ENCODE measurements around the gene NACC2. TPM values are rescaled to one million over a fixed set of nuclear protein-coding genes. Genes with fewer than 3 reads are reported as not detected.
"Not testable (repeated sequence)": the region's sequence is repeated elsewhere in the genome, so short reads cannot be mapped to it uniquely, and the experiment has no call there.

NACC2 gene
- total RNA-seq, 2 donors from 2014 or later: 69.2 to 79.7 TPM

- ATAC-seq (ENCODE audit: insufficient number of reproducible peaks, low FRiP score, low read depth) (no peak), DNase-seq (ENCODE audit: low spot score) (no peak)
- TF ChIP-seq CTCF (IDR thresholded peaks at IDR 0.05): no peak
- peaks cover 12 to 28% of the 10 kb centered on the region in 2 donors for H3K4me1 ChIP-seq (ENCODE audit: control insufficient read depth in 1 of 2, low read depth in 2 of 2)
- H3K27ac ChIP-seq: no peak overlapping the region
- H3K9me3 ChIP-seq: no peaks in the 10 kb centered on the region
- peaks cover 6% of the 10 kb centered on the region for H3K36me3 ChIP-seq
- H3K4me3 ChIP-seq: no peak overlapping the region
- H3K27me3 ChIP-seq (replicated peaks; ENCODE audit: insufficient read depth): no peaks in the 10 kb centered on the region
Measured at GRCh38 chr9:136075881-136076678, 19.0 kb downstream of the NACC2 start.

GRCh38 chr9:136075134-136075841, 19.8 kb downstream of the NACC2 start:
- TF ChIP-seq CTCF (IDR thresholded peaks at IDR 0.05): no peak
- Histone ChIP-seq H3K9me3 (no peaks in the 10 kb centered on the region), H3K4me1 (ENCODE audit: control insufficient read depth in 1 of 2, low read depth in 2 of 2) (peaks cover 12 to 20% of the 10 kb centered on the region in 2 donors), H3K4me3 (no peak overlapping the region), H3K27ac (no peak overlapping the region), H3K36me3 (peaks cover 6% of the 10 kb centered on the region), H3K27me3 (replicated peaks; ENCODE audit: insufficient read depth) (no peaks in the 10 kb centered on the region)
- no peak for DNase-seq (ENCODE audit: low spot score)
- ATAC-seq (ENCODE audit: insufficient number of reproducible peaks, low FRiP score, low read depth): no peak

- peaks cover 6% of the 10 kb centered on the region for H3K36me3 ChIP-seq
- no peak overlapping the region for H3K4me3 ChIP-seq
- TF ChIP-seq CTCF (IDR thresholded peaks at IDR 0.05): no peak
- DNase-seq (ENCODE audit: low spot score) (no peak), ATAC-seq (ENCODE audit: insufficient number of reproducible peaks, low FRiP score, low read depth) (no peak)
- no peaks in the 10 kb centered on the region for H3K9me3 ChIP-seq
- no peaks in the 10 kb centered on the region for H3K27me3 ChIP-seq (replicated peaks; ENCODE audit: insufficient read depth)
- H3K4me1 ChIP-seq (ENCODE audit: control insufficient read depth in 1 of 2, low read depth in 2 of 2): peaks cover 12 to 14% of the 10 kb centered on the region in 2 donors
- H3K27ac ChIP-seq: no peak overlapping the region
Measured at GRCh38 chr9:136074706-136075105, 20.4 kb downstream of the NACC2 start.

GRCh38 chr9:136062657-136063439, 32.2 kb downstream of the NACC2 start:
- no peak for ATAC-seq (ENCODE audit: insufficient number of reproducible peaks, low FRiP score, low read depth)
- no peaks in the 10 kb centered on the region for H3K27me3 ChIP-seq (replicated peaks; ENCODE audit: insufficient read depth)
- no peak for DNase-seq (ENCODE audit: low spot score)
- TF ChIP-seq CTCF (IDR thresholded peaks at IDR 0.05): no peak
- no peaks in the 10 kb centered on the region for H3K9me3 ChIP-seq
- H3K36me3 ChIP-seq: peaks cover 7% of the 10 kb centered on the region
- peaks cover 16 to 53% of the 10 kb centered on the region in 2 donors for H3K4me1 ChIP-seq (ENCODE audit: control insufficient read depth in 1 of 2, low read depth in 2 of 2)
- no peak overlapping the region for H3K27ac ChIP-seq
- H3K4me3 ChIP-seq: no peak overlapping the region

- not testable (repeated sequence) for H3K4me3 ChIP-seq; H3K36me3 ChIP-seq; DNase-seq (ENCODE audit: low spot score); H3K27ac ChIP-seq; ATAC-seq (ENCODE audit: insufficient number of reproducible peaks, low FRiP score, low read depth); H3K27me3 ChIP-seq (replicated peaks; ENCODE audit: insufficient read depth); H3K9me3 ChIP-seq
- peaks cover 16 to 61% of the 10 kb centered on the region in 2 donors for H3K4me1 ChIP-seq (ENCODE audit: control insufficient read depth in 1 of 2, low read depth in 2 of 2)
Measured at GRCh38 chr9:136061916-136062315, 33.2 kb downstream of the NACC2 start.

Measured in thoracic aorta (tissue), 2 donors.